Esophagus muscularis mucosa (tissue), 4 donors: Measurements from ENCODE around the gene RHBDL1.

Source experiments
- EP300 ChIP-seq: sonication (generic); formaldehyde crosslinking; IDR thresholded peaks from one replicate; pipeline ENCODE4 v1.6.1; 2017; ENCODE audit warnings: antibody characterized with exemption
- POLR2A ChIP-seq: fragments of 450-650 bp; IDR thresholded peaks from one replicate; pipeline ENCODE4 v1.6.1; 2017; ENCODE audit warnings: antibody characterized with exemption, moderate library complexity, mild to moderate bottlenecking, low read depth
- TF ChIP-seq, protein P1 (sequence below), 3 experiments: fragments of 200-600 bp in 2 of 3; fragments of 450-650 bp in 1 of 3; sonication (generic) in 2 of 3; IDR thresholded peaks; one replicate each; pipeline ENCODE4 v1.5.1; 2017 to 2019; ENCODE audit warnings: antibody characterized with exemption in 3 of 3, mild to moderate bottlenecking in 2 of 3, moderate library complexity in 1 of 3

GRCh38 chr16:658679-659571 is 16.5 kb upstream of the RHBDL1 start:
- TF ChIP-seq, protein P1, sequence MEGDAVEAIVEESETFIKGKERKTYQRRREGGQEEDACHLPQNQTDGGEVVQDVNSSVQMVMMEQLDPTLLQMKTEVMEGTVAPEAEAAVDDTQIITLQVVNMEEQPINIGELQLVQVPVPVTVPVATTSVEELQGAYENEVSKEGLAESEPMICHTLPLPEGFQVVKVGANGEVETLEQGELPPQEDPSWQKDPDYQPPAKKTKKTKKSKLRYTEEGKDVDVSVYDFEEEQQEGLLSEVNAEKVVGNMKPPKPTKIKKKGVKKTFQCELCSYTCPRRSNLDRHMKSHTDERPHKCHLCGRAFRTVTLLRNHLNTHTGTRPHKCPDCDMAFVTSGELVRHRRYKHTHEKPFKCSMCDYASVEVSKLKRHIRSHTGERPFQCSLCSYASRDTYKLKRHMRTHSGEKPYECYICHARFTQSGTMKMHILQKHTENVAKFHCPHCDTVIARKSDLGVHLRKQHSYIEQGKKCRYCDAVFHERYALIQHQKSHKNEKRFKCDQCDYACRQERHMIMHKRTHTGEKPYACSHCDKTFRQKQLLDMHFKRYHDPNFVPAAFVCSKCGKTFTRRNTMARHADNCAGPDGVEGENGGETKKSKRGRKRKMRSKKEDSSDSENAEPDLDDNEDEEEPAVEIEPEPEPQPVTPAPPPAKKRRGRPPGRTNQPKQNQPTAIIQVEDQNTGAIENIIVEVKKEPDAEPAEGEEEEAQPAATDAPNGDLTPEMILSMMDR (IDR thresholded peaks at IDR 0.05) = no peak
- TF ChIP-seq EP300 (no peak), POLR2A (no peak)
